GM18520 (cell line): Measurements from ENCODE around the gene ADAM22.

Experiments
- ATAC-seq: cut with Tn5 transposase; IDR thresholded peaks from one replicate; pipeline ENCODE4 v1.9.1; 2021; ENCODE audit not compliant: unreplicated experiment

Gene ADAM22

GRCh38 chr7:87960239-87960638, 26.2 kb downstream of the ADAM22 start:
- ATAC-seq = no peak

GRCh38 chr7:87961754-87962153, 27.7 kb downstream of the ADAM22 start:
- ATAC-seq = no peak

- no peak for ATAC-seq
Observed at GRCh38 chr7:87966271-87966670, 32.2 kb downstream of the ADAM22 start.

- no peak for ATAC-seq
Observed at GRCh38 chr7:87968021-87968420, 34.0 kb downstream of the ADAM22 start.

- no peak for ATAC-seq
Observed at GRCh38 chr7:87982116-87982515, 48.1 kb downstream of the ADAM22 start.

GRCh38 chr7:87984088-87984487, 50.0 kb downstream of the ADAM22 start:
- no peak for ATAC-seq

GRCh38 chr7:87993269-87993668, 59.2 kb downstream of the ADAM22 start:
- ATAC-seq = no peak

GRCh38 chr7:87999261-87999660, 65.2 kb downstream of the ADAM22 start:
- no peak for ATAC-seq

GRCh38 chr7:88001744-88002530, 67.9 kb downstream of the ADAM22 start:
- ATAC-seq = no peak

- no peak for ATAC-seq
Observed at GRCh38 chr7:88002617-88003016, 68.6 kb downstream of the ADAM22 start.

- ATAC-seq = no peak
Observed at GRCh38 chr7:88003581-88003980, 69.5 kb downstream of the ADAM22 start.

GRCh38 chr7:88005191-88005590, 71.1 kb downstream of the ADAM22 start:
- ATAC-seq = no peak

- no peak for ATAC-seq
Observed at GRCh38 chr7:88009651-88010050, 75.6 kb downstream of the ADAM22 start.

- ATAC-seq = no peak
Observed at GRCh38 chr7:88012086-88012485, 78.0 kb downstream of the ADAM22 start.

- ATAC-seq = no peak
Observed at GRCh38 chr7:88013981-88014380, 79.9 kb downstream of the ADAM22 start.

- ATAC-seq = no peak
Observed at GRCh38 chr7:88014581-88014980, 80.5 kb downstream of the ADAM22 start.

GRCh38 chr7:88015309-88015708, 81.3 kb downstream of the ADAM22 start:
- ATAC-seq = no peak

- ATAC-seq = no peak
Observed at GRCh38 chr7:88018501-88018900, 84.5 kb downstream of the ADAM22 start.

GRCh38 chr7:88020953-88021665, 87.1 kb downstream of the ADAM22 start:
- no peak for ATAC-seq

GRCh38 chr7:88027724-88028123, 93.7 kb downstream of the ADAM22 start:
- no peak for ATAC-seq

- no peak for ATAC-seq
Observed at GRCh38 chr7:88034083-88034695, 100.1 kb downstream of the ADAM22 start.

- no peak for ATAC-seq
Observed at GRCh38 chr7:88037050-88037449, 103.0 kb downstream of the ADAM22 start.
